Measurements from ENCODE around the gene SPOCK2.

Gene SPOCK2

GRCh38 chr10:72122221-72122620 is 33.9 kb upstream of the SPOCK2 start:
- H3K4me3 ChIP-seq (ENCODE audit: low read depth, low read length): no peak overlapping the region
- no peak for DNase-seq (ENCODE audit: low read depth, low spot score)
- in situ Hi-C loops (cut with HindIII; ENCODE audit: low sequenced_read_pairs): no loop called here
- TF ChIP-seq, protein P1, sequence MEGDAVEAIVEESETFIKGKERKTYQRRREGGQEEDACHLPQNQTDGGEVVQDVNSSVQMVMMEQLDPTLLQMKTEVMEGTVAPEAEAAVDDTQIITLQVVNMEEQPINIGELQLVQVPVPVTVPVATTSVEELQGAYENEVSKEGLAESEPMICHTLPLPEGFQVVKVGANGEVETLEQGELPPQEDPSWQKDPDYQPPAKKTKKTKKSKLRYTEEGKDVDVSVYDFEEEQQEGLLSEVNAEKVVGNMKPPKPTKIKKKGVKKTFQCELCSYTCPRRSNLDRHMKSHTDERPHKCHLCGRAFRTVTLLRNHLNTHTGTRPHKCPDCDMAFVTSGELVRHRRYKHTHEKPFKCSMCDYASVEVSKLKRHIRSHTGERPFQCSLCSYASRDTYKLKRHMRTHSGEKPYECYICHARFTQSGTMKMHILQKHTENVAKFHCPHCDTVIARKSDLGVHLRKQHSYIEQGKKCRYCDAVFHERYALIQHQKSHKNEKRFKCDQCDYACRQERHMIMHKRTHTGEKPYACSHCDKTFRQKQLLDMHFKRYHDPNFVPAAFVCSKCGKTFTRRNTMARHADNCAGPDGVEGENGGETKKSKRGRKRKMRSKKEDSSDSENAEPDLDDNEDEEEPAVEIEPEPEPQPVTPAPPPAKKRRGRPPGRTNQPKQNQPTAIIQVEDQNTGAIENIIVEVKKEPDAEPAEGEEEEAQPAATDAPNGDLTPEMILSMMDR (IDR thresholded peaks at IDR 0.05; ENCODE audit: low read depth, low read length): no peak

GRCh38 chr10:72121389-72121788 is 33.0 kb upstream of the SPOCK2 start:
- no peak overlapping the region for H3K4me3 ChIP-seq (ENCODE audit: low read depth, low read length)
- in situ Hi-C loops (cut with HindIII; ENCODE audit: low sequenced_read_pairs): no loop called here
- TF ChIP-seq, protein P1 (IDR thresholded peaks at IDR 0.05; ENCODE audit: low read depth, low read length): no peak
- DNase-seq (ENCODE audit: low read depth, low spot score): no peak

GRCh38 chr10:72116372-72116771 is 28.0 kb upstream of the SPOCK2 start:
- DNase-seq (ENCODE audit: low read depth, low spot score): no peak
- H3K4me3 ChIP-seq (ENCODE audit: low read depth, low read length): no peak overlapping the region
- TF ChIP-seq, protein P1 (IDR thresholded peaks at IDR 0.05; ENCODE audit: low read depth, low read length): no peak
- in situ Hi-C loops (cut with HindIII; ENCODE audit: low sequenced_read_pairs): no loop called here

DNA sequence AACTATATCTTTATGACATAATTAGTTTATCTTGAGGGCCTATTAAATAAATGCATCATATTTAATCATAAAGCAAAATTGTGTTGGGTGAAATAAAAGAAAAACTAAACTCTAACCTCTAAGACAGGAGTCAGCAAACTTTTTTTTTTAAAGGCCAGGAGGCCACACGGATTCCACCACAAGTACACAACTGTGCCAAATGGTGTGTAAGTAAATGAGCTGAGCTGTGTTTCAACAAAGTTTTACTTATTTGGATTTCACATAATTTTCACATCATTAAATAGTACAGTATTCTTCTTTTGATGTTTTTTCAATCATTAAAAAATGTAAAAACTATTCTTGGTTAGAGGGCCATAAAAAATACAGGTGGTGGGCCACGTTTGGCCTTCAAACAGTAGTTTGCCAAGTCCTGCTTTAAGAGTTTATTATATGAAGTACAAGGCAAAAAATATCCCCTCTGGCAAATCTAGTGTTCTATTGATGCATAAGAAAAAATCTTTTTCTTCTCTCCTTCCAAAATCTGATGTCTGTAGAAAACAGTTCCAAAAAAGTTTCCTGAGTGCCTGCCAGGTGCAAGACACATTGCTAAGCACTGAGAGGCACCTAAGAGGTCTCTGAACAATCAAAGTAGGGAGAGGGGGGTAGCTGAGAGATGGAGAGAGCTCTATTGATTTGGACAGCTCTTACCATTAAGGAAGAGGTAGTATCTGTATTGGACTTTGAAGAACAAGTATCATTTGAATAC is 26.5 kb upstream of the SPOCK2 start:
- DNase-seq (ENCODE audit: low read depth, low spot score): no peak
- TF ChIP-seq, protein P1 (IDR thresholded peaks at IDR 0.05; ENCODE audit: low read depth, low read length): no peak
- H3K4me3 ChIP-seq (ENCODE audit: low read depth, low read length): no peak overlapping the region
- in situ Hi-C loops (cut with HindIII; ENCODE audit: low sequenced_read_pairs): no loop called here

- no peak overlapping the region for H3K4me3 ChIP-seq (ENCODE audit: low read depth, low read length)
- DNase-seq (ENCODE audit: low read depth, low spot score): no peak
- TF ChIP-seq, protein P1 (IDR thresholded peaks at IDR 0.05; ENCODE audit: low read depth, low read length): no peak
- in situ Hi-C loops (cut with HindIII; ENCODE audit: low sequenced_read_pairs): no loop called here
These were observed 22.5 kb upstream of the SPOCK2 start for GRCh38 chr10:72110673-72111401.

- TF ChIP-seq, protein P1 (IDR thresholded peaks at IDR 0.05; ENCODE audit: low read depth, low read length): no peak
- no peak overlapping the region for H3K4me3 ChIP-seq (ENCODE audit: low read depth, low read length)
- in situ Hi-C loops (cut with HindIII; ENCODE audit: low sequenced_read_pairs): no loop called here
- no peak for DNase-seq (ENCODE audit: low read depth, low spot score)
These were observed 21.3 kb upstream of the SPOCK2 start for GRCh38 chr10:72109636-72110157.
